Left colon (tissue), 2 donors: ENCODE data around the gene GASK1A. TPM values are rescaled to one million over a fixed set of nuclear protein-coding genes. Genes with fewer than 3 reads are reported as not detected.
A peak's percentile ranks its signal among the peaks of the same experiment; 100 is the strongest.

Source experiments
- ATAC-seq: fragments of 200-7000 bp; cut with Tn5 transposase; one replicate; pipeline ENCODE4 v1.9.1; 2020; ENCODE audit warnings: mild to moderate bottlenecking, moderate library complexity
- DNase-seq, 2 donors: peaks; one replicate each; pipeline ENCODE4 v3.0.0-alpha.2; 2020
- intact Hi-C, 2 donors: fragments of 100-400 bp; cut with DNase I in 1 of 2; cut with micrococcal nuclease in 1 of 2; formaldehyde crosslinking; loops; one replicate each; pipeline versions ENCODE4 v1.11.2 to v1.14.0; 2022; cut with DNase I, micrococcal nuclease
- total RNA-seq, 2 donors: library from RNA; stranded (reverse); fragmentation: NEBNext Ultra II Directional; extraction: Animal tissue kit (Norgen Biotek cat#: 25700); gene quantifications; one replicate each; pipeline ENCODE4 v1.2.1, GENCODE V29; 2021
- donor health status: DM: no; HTN: no; CAD: no.
- donor health status: DM: yes; HTN: yes; CAD: no.

Gene GASK1A
- total RNA-seq, 2 donors from 2014 or later = 1.1 to 2.5 TPM

GRCh38 chr3:43024181-43024885 lies 45.2 kb downstream of the GASK1A start:
- intact Hi-C loops = no loop called here
- ATAC-seq (no peak), DNase-seq (no peak)

- ATAC-seq (no peak), DNase-seq (no peak)
- intact Hi-C loops = no loop called here
Measured at GRCh38 chr3:43025423-43025822, 46.3 kb downstream of the GASK1A start.

DNA sequence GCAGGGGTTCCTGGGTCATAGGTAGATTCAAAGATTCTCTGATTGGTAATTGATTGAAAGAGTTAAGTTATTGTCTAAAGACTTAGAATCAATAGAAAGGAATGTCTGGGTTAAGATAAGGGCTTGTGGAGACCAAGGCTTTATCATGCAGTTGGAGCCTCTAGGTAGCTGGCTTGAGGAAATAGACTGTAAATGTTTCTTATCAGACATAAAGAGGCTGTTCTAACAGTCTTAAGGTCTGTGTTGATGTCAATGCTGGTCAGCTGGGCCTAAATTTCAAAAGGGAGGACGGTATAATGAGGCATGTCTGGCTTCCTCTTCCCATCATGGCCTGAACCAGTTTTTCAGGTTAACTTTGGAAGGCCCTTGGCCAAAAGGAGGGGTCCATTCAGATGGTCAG lies 48.9 kb downstream of the GASK1A start:
- DNase-seq (no peak), ATAC-seq (no peak)
- intact Hi-C loops = no loop called here

DNA sequence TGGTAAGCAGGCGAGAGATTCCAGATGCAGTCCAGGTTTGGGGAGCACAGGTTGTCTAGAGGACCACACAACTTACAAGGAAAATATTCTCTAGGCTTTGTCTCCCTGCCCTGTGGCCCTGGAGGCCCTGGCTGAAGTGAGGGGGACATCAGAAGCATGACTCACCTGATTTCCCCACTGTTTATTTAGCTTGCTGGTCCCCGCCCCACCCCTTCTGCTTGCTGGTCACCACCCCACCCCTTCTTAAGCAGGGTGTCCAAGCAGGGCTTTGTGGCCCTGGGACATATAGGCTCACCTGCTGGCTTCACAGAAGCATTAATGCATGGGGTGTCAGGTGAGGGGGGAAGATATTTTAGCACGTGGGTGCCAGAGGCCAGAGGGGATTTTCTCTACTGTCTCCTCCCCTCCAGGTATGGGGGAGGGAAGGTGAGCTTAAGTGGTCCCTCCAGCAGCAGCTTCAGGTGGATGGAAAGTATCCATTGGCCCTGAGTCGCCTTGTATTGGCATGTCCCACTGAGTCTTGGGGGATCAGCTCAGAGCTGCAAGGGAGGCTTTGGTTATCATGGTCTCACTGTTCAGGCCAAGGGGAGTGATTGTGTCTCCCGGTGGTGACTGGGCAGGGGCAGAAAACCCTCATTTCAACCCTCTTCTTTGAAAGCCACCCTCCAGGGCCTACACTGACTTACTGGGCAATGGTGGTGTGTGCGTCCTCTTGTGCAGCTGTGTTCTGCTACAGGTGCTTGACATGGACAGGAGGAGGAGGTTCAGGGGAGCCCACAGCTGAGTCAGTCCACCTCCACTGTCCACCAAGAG lies 49.8 kb downstream of the GASK1A start:
- no peak for DNase-seq
- intact Hi-C loops = no loop called here
- ATAC-seq = no peak

DNA sequence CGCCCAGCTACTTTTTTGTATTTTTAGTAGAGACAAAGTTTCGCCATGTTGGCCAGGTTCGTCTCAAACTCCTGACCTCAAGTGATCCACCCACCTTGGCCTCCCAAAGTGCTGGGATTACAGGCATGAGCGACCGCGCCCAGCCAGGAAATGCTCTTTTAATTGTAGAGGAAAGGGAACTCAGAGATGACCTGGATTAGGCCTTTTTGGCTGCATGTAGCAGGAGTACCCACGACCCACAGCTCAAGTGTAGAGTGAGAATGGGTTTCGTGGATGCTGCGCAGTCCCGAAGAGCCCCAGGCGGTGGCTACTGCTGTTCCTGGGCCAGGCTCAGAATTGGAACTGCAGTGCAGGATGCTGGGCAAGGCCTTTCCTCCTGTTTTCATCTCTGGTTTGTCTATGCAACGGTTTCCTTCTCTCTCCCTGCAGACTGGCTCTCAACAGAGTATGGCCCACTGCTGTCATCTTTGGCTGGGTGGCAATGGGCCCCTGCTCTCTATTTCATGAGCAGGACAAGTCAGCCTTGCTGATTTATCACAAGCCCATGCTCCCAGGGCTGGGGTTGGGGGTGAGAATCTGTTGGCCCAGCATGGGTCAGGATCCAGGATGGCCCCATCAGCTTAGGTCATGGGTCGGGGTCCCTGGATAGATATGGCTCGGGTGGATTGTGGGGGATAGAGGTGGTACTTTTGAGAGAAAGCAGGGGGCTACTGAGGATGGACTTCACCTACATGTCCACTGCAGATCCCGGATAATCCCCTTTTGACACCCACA lies 51.2 kb downstream of the GASK1A start:
- intact Hi-C loops = no loop called here
- DNase-seq (no peak), ATAC-seq (no peak)

GRCh38 chr3:43031485-43031884 lies 52.4 kb downstream of the GASK1A start:
- intact Hi-C loops = no loop called here
- no peak for ATAC-seq
- DNase-seq = no peak

GRCh38 chr3:43031889-43032545 lies 52.9 kb downstream of the GASK1A start:
- intact Hi-C loops = no loop called here
- ATAC-seq (no peak), DNase-seq (no peak)

DNA sequence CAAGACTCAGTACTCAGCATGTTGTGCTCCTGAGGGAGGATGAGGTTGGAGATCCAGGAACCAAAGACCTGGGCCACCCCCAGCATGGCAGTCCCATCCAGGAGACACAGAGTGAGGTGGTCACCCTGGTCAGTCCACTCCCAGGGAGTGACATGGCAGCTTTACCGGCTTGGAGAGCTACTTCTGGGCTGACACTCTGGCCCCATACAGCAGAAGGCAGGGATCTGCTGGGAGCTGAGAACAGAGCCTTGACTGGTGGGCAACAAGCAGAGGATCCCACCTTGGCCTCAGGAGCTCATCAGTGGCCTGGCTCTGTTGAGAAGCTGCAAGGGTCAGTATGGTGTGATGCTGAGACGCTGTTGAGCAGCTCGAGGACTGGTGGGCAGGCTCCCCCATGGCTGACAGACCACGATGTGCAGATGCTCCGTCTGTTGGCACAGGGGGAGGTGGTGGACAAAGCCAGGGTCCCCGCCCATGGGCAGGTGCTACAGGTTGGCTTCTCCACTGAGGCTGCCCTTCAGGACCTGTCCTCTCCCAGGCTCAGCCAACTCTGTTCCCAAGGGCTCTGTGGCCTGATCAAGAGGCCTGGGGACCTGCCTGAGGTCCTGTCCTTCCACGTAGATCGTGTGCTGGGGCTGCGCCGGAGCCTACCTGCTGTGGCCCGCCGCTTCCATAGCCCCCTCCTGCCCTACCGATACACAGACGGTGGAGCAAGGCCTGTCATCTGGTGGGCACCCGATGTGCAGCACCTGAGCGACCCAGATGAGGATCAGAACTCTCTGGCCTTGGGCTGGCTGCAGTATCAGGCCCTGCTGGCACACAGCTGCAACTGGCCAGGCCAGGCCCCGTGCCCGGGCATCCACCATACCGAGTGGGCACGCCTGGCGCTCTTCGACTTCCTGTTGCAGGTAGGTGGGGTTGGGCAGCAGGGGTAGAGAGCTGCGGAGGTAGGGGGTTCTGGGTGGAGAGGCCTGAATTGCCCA lies 53.8 kb downstream of the GASK1A start:
- intact Hi-C loops = no loop called here

DNA sequence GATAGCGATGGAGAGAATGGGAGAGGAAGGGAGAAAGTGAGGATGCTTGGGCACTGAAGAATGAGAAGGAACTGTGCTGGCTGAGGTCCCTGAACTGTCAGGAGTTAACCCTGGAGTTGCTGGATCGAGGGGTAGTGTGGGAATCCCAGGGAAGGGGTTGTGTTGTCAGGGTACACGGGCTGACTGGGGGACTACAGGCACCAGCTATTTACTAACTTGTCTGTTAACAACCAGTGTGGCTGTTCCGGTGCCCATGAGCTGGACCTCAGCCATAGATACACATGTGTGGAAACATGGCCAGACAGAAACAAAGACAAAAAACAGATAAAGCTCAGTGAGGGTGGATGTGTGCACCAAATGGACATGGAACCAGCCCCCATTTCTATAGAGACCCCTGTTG lies 55.1 kb downstream of the GASK1A start:
- no peak for ATAC-seq
- DNase-seq = no peak
- intact Hi-C loops = no loop called here

More for the DNA sequence above, 53.8 kb downstream of the GASK1A start:
- DNase-seq (no peak), ATAC-seq (no peak)

DNA sequence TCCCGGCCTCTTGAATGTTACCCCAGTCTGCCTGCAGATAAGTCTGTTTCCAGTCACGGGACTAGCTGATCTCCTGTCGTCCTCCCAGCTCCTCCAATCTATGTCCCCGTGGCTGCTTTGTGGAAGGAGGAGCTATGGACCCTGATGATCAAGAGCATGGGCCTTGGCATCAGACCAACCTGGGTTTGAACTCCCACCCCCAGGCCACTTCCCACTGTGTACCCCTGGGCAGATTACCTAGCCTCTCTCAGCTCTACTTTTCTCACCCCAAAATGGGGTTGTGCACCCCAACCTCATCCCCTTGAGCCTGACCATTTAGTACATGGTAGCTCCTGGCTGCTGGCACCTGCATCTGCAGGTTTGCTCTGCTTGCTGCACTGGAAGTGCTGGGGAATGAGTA lies 55.8 kb downstream of the GASK1A start:
- intact Hi-C loops = no loop called here
- DNase-seq = no peak
- no peak for ATAC-seq

DNA sequence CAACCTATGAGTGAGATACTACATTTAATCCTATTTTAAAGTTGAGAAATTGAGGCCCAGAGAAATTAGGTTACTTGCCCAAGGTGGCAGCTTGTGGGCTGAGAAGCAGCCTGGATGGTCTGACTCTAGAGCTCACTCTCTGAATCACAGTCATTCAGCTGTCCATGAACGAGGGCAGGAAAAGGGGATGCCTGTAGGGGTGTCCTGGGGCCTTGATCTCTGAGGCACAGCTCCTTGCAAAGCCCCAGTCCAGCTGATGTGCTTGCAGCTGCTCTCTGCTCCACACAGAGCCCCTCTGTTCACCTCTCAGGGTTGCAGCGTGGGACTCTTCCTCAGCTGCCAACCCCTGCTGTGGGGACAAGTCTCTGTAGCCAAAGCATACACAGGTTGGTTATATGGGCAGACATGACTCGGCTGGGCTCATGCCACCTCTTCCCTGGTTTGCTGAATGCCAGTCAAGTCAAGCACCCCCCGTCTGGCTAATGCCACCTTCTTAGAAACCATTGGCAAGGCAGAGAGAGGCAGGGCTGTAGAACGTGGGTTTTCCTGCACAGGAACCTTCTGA lies 56.8 kb downstream of the GASK1A start:
- DNase-seq = no peak
- intact Hi-C loops = no loop called here
- no peak for ATAC-seq

GRCh38 chr3:43036621-43037423 lies 57.7 kb downstream of the GASK1A start:
- DNase-seq (no peak), ATAC-seq (no peak)
- intact Hi-C loops = no loop called here

- ATAC-seq (no peak), DNase-seq (no peak)
- intact Hi-C loops = no loop called here
Measured at GRCh38 chr3:43038010-43038409, 58.9 kb downstream of the GASK1A start.

DNA sequence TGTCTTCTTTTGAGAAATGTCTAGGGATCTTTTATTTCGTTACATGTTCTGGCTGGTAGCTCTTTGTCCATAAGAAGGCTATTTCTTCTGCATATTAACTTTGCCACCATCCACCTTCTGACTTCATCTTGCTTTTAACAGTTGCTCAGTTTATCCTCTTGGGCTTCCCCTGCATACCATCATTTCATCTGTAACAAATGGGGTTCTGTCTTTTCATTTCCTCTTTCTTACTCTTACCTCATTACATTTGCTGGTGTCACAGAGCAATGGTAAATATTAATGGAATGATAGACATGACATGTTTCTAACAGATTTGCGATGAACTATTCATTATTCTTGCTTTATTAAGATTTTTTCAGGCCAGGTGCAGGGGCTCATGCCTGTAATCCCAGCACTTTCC lies 62.4 kb downstream of the GASK1A start:
- intact Hi-C loops = no loop called here
- DNase-seq (no peak), ATAC-seq (no peak)

DNA sequence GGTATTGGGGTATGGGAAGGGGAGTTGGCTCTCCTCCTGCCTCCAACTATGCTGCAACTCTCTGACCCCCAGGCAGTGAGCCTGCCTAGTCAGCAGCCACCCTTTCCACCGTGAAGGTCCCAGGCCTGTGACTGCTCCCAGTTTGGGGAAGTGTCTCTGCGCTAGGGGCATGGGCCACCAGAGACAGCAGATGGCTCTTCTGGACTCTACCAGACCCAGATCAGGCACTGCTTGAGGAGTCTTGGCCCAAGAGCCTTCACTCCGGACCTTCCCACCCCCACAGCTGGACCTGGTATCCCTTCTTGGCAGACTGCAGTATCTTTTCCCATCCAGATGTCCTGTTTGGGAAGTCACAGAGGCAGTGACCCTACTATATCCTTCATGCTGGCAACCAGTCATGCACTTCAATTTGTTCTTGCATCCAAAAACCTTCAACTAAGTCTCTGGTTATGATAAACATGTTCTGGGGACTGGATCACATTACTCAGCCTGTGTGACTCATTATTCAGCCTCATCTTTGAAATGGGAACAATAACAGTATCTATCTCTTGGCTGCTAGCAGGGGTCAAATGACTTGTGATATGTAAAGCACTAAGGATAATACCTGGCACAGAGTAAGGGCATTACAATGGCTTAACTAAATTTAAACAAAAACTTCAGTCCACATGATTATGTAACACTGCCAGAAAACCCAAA lies 64.1 kb downstream of the GASK1A start:
- DNase-seq (peak in 1 of 2 donors; percentile 13), ATAC-seq (no peak)
- intact Hi-C loops = no loop called here

- ATAC-seq (no peak), DNase-seq (no peak)
- intact Hi-C loops = no loop called here
Measured at GRCh38 chr3:43043793-43044192, 64.7 kb downstream of the GASK1A start.
